ENCODE data around the gene RGCC. TPM values are rescaled to one million over a fixed set of nuclear protein-coding genes. Genes with fewer than 3 reads are reported as not detected.

RGCC gene
- total RNA-seq, 3 donors from 2014 or later: 91.8 to 112 (median 95.7) TPM

DNA sequence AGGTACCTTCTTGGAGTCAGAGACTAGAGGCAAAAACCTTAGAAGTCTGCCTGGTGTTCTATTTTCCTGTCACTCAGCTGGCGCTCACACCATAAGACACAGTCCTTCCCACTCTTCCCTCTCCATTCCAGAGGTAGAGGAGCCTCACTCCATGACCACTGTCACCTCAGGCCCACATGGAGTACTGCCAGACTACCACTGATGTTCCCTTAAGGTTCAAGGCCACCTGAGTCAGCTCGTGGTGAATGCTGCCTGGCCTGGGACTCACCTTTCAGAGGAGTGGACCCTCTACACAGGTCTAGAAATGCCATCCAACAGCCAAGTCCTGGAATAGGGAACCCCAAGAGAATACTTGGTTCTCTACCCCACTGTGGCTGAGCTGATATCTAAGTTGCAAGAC, 29.9 kb downstream of the RGCC start:
- DNase-seq (ENCODE audit: low spot score in 2 of 2): no peak
- no peaks in the 10 kb centered on the region for H3K4me1 ChIP-seq
- peaks cover 0 to 21% of the 10 kb centered on the region in 2 donors for H3K9me3 ChIP-seq
- no peak overlapping the region for H3K4me3 ChIP-seq
- intact Hi-C loops (cut with DNase I; ENCODE audit: low total_unique reads): no loop called here
- TF ChIP-seq POLR2AphosphoS5 (IDR thresholded peaks at IDR 0.05) (no peak), CTCF (IDR thresholded peaks at IDR 0.05) (no peak), POLR2A (IDR thresholded peaks at IDR 0.05) (no peak)
- H3K36me3 ChIP-seq: no peaks in the 10 kb centered on the region
- no peaks in the 10 kb centered on the region for H3K27me3 ChIP-seq
- H3K27ac ChIP-seq: no peak overlapping the region

- Histone ChIP-seq H3K27ac (no peak overlapping the region), H3K36me3 (no peaks in the 10 kb centered on the region), H3K4me1 (no peaks in the 10 kb centered on the region), H3K27me3 (no peaks in the 10 kb centered on the region), H3K9me3 (peaks cover 0 to 21% of the 10 kb centered on the region in 2 donors), H3K4me3 (no peak overlapping the region)
- no peak for DNase-seq (ENCODE audit: low spot score in 2 of 2)
- no peak for TF ChIP-seq POLR2AphosphoS5 (IDR thresholded peaks at IDR 0.05)
- no peak for TF ChIP-seq CTCF (IDR thresholded peaks at IDR 0.05)
- no peak for TF ChIP-seq POLR2A (IDR thresholded peaks at IDR 0.05)
- intact Hi-C loops (cut with DNase I; ENCODE audit: low total_unique reads): no loop called here
Measured at GRCh38 chr13:41488124-41488523, 30.8 kb downstream of the RGCC start.

DNA sequence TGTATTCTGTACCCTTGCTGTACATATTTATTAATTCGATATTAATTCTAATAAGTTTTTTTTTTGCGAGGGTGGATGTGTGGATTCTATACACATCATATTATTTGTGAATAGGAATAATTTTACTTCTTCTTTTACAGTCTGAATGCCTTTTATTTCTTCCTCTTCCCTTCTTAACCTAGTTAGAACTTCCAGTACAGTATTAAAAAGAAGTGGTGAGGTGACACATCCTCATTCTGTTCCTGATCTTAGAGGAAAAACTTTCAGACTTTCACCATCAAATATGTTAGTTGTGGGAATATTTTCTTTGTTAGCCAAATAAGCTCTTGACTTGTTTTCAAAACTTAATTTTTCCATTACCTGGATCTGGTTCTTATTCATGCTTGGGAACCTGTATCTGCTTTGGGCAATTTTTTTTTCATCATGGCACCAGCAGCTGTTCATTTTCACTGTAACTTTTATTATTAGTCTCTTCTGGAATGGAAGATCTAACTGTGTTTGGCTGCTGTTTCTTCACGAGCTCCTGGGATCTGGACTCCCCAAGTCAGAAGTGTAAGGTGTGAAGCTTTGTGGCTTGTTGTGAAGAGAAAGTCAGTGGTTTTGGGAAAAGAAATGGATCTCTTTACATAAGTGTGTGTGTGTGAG, 33.1 kb downstream of the RGCC start:
- H3K27me3 ChIP-seq: no peaks in the 10 kb centered on the region
- no peak for TF ChIP-seq POLR2AphosphoS5 (IDR thresholded peaks at IDR 0.05)

DNA sequence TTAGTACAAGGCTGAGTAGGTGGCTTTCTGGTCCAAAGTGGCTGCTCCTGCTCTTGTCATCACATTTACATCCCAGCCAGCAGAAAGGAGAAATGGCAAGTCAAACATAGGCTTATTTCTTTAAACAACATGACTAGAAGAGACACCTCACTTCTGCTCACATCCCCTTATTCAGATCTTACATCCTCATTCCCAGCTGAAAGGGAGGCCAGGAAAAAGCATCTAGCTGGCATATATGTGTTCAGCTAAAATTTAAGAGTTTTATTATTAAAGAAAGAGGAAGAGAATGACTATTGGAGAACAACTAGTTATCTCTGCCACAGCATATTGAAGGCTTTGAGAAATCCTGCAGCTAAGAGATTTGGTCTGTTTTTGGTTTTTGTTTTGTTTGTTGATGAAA, 34.1 kb downstream of the RGCC start:
- Histone ChIP-seq H3K27ac (no peak overlapping the region), H3K36me3 (no peaks in the 10 kb centered on the region), H3K9me3 (peaks cover 0 to 3% of the 10 kb centered on the region in 2 donors), H3K4me3 (no peak overlapping the region), H3K27me3 (no peaks in the 10 kb centered on the region), H3K4me1 (peaks cover 0 to 5% of the 10 kb centered on the region in 2 donors)
- intact Hi-C loops (cut with DNase I; ENCODE audit: low total_unique reads): no loop called here
- TF ChIP-seq CTCF (IDR thresholded peaks at IDR 0.05) (no peak), POLR2A (IDR thresholded peaks at IDR 0.05) (no peak), POLR2AphosphoS5 (IDR thresholded peaks at IDR 0.05) (no peak)
- no peak for DNase-seq (ENCODE audit: low spot score in 2 of 2)

More for the DNA sequence above, 33.1 kb downstream of the RGCC start:
- intact Hi-C loops (cut with DNase I; ENCODE audit: low total_unique reads): no loop called here
- peaks cover 0 to 5% of the 10 kb centered on the region in 2 donors for H3K4me1 ChIP-seq
- no peak overlapping the region for H3K27ac ChIP-seq
- H3K36me3 ChIP-seq: no peaks in the 10 kb centered on the region
- peaks cover 0 to 12% of the 10 kb centered on the region in 2 donors for H3K9me3 ChIP-seq
- no peak for DNase-seq (ENCODE audit: low spot score in 2 of 2)
- no peak overlapping the region for H3K4me3 ChIP-seq

DNA sequence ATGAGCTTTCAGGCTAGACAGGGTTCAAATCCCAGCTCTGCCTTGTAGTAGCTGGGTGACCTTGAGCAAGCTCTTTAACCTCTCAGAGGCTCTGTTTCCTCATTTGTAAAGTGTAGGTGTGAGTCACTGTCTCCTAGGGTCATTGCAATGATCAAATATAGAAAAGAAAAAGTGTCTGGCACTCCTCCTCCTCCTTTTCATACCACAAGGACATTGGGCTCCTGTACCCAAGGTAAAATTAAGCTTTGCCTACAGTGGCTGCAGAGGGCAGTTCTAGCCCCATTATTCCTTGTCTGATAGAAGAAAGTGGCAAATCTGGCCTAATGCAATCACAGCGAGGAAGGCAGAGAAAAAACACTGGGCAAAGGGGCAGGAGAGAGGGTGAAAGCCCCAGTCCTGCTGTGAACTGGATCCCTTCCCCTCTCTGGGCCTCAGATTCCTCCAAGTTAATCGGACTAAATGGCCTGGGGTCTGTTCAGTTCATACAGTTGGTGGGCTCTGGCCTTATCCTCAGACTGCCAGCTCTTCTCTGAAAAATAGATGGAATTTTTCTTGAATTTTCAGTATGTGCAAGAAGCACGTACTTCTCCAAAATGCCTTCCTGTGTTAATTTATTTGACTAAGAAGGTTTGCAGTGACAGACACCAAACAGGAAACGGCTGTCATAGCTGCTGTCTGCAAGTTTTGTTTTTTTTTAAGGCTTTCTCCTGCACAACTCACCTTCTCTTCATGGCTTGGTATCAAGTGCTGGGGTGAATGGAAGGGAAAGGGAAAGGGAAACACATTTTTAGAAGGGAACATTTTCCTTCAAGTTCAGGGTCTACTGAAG, 35.3 kb downstream of the RGCC start:
- H3K27me3 ChIP-seq: no peaks in the 10 kb centered on the region
- H3K27ac ChIP-seq: no peak overlapping the region
- intact Hi-C loops (cut with DNase I; ENCODE audit: low total_unique reads): no loop called here
- no peak for DNase-seq (ENCODE audit: low spot score in 2 of 2)
- peaks cover 0 to 5% of the 10 kb centered on the region in 2 donors for H3K4me1 ChIP-seq
- TF ChIP-seq CTCF (IDR thresholded peaks at IDR 0.05) (no peak), POLR2A (IDR thresholded peaks at IDR 0.05) (no peak), POLR2AphosphoS5 (IDR thresholded peaks at IDR 0.05) (no peak)
- H3K4me3 ChIP-seq: no peak overlapping the region
- no peaks in the 10 kb centered on the region for H3K36me3 ChIP-seq
- H3K9me3 ChIP-seq: no peaks in the 10 kb centered on the region

Data from breast epithelium (tissue), 4 donors.